HTR-8/SVneo (cell line): ENCODE measurements around the gene LRRN2.
A peak's percentile ranks its signal among the peaks of the same experiment; 100 is the strongest.
"Not testable (repeated sequence)": the region's sequence is repeated elsewhere in the genome, so short reads cannot be mapped to it uniquely, and the experiment has no call there.

Experiments
- DNase-seq: peaks from one replicate; pipeline ENCODE4 v3.0.0; 2011; ENCODE audit warnings: low spot score, mixed read lengths; ENCODE audit not compliant: insufficient read length
- FAIRE-seq: peaks from 2 replicates; lab custom pipeline; 2011; peaks lifted over from hg19 to GRCh38; lab: Jason Lieb, UNC

Gene LRRN2

DNA sequence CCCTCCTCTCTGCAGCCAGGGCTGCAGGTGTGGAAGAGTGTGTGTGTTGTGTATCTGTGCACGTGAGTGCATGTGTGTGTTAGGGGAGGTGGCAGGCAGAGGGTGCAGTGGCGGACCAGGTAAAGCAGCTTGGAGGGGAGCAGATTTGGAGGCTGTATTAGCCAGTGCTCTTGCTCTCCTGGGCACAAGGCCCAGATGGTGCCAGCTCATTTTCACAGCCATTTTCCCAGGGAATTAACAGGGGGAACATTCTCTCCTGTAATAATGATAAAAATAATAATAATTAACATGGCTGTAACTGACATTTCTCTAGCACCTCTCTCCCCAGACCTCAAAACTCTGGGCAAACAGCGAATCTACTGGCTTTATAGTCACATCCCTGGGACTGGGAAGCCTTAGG lies 43.6 kb downstream of the LRRN2 start:
- FAIRE-seq = no peak
- no peak for DNase-seq

DNA sequence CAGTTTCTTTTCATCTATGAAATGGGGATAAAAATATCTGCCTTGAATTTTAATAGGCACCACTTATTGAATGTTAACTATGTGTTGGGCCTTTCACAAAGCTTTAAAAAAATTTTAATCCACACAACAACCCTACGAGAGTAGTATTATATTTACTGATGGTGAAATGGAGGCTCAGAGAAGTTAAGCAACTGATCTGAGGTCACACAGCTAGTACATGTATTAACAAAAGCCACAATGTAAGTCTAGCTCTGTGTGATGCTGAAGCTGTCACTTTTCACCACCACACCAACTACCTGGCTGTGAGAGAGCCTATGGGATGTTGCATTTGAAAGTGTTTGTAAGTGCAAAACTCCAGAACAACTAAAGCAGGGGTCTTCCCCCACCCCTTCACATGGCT lies 44.1 kb downstream of the LRRN2 start:
- no peak for FAIRE-seq

DNA sequence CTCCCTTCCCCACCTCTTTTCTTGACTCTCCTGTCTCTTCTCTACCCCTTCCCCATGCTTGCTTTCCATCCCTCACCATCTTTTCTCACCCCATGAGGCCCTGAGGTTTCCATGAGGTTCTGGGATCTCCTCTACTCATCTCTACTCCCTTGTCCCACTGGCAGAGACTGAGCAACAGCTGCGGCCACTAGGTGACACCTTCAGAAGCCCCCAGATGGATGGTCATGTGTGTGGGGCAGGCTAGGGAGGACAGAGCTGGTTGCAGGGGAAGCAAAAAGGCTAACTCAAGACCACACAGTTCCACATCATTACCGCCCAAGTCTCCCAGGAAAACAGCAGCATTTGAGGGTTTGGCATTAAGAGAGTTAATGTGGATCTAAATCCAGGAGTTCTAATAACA lies 45.0 kb downstream of the LRRN2 start:
- DNase-seq (no peak), FAIRE-seq (no peak)

More for the DNA sequence above, 44.1 kb downstream of the LRRN2 start:
- DNase-seq = no peak

DNA sequence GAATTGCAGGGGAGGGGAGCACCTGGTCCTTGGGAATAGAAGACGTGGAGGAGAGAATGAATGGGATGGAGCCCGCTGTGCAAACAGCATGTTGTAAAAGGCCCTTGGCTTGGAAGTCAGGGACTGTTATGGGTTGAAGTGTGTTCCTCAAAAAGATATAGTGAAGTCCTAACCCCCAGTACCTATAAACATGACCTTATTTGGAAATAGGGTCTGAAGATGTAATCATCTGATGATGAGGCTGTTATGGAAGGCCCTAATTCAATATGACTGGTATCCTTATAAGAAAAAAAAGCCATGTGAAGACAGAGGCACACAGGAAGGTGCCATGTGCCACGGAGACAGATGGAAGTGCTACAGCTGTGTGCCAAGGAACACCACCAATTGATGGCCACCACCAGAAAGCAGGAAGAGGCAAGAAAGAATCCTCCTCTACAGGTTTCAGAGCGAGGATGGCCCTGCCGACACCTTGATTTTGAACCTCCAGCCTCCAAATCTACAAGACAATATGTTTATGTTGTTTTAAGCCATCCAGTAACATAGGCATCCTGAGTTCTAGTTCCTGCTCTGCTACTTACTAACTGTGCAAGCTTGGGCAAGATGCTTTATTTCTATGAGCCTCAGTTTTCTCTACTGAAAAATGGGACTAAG lies 51.2 kb downstream of the LRRN2 start:
- no peak for FAIRE-seq
- no peak for DNase-seq

DNA sequence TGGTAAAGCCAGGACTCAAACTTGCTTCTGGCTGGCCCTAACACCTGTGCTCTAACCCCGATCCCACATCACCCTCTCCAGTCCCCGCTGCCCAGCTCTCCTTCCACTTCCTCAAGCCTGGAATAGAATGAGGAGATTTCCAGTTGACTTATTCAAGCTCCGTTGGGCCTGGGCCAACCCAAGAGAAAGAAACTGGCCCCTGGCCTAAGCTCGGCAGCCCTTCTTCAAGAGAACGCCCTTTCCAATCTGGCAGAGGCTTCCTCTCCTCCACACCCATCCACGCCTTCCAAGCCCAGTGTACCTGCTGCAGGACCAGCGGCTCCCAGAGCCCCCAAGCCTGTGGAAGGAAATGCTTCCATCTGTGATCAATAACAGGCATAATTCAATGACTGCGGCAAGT lies 51.9 kb downstream of the LRRN2 start:
- FAIRE-seq (no peak), DNase-seq (no peak)

DNA sequence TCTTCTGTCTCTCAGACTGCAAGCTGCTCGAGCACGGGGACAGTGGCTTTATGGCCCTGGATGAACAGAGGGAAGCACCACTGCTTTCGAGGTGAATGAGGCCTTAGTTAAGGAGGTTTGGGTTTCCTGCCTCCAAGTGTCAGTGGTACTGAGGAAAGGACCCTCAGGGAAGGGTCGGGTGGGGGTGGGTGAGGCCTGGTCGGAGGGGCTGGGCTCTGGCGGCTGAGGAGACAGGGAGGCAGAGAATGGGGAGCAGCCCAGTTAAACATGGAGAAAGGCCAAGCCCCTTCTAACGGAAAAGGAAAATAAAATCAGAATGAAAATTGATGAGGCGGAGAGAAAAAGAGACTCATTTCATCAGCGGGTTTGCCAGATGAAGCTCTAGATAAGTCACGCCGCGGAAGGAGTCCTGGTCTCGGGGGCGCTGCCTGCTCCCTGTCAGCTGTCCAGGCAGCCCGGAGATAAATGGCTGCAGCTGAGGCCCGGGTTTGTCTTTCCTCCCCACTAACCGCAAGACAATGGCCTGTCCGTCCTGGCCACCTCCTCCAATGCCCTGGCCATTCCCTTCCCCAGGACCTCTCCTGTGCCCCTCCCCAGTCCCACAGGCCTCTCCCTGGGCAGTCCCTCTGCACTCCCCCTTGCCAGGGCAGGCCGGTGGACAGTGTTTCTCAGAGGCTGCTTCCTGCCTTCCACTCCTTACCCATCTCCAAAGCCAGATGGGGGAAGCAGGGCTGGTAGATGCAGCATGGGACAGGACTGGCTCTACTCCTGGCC lies 55.2 kb downstream of the LRRN2 start:
- FAIRE-seq = no peak
- DNase-seq = no peak

DNA sequence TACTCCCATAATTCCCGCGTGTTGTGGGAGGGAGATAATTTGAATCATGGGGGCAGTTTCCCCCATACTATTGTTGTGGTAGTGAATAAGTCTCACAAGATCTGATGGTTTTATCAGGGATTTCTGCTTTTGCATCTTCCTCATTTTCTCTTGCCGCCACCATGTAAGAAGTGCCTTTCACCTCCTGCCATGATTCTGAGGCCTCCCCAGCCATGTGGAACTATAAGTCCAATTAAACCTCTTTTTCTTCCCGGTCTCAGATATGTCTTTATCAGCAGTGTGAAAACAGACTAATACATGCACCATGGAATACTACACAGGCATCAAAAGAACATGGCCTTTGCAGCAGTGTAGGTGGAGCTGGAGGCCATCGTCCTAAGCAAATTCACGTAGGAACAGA lies 56.1 kb downstream of the LRRN2 start:
- FAIRE-seq, DNase-seq: not testable (repeated sequence)

DNA sequence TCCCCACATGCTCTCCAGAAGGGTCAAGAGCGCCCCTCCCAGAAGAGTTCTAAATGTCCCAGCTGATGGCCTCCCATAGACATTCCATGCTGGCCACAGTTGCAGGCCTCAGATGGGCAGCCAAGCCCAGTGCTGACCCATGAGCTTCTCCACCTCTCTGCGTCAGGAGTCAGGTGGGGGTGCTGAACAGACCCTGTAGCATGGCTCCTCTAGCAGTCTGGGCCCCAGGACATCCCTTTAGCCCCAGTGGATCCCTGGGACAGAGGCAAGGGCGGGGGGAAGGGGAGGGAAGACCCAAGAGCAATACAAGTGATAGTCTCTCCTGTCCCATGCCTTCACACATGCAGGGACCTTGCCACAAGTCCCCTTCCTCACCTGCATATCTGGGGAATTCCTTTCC lies 56.7 kb downstream of the LRRN2 start:
- no peak for FAIRE-seq
- no peak for DNase-seq

DNA sequence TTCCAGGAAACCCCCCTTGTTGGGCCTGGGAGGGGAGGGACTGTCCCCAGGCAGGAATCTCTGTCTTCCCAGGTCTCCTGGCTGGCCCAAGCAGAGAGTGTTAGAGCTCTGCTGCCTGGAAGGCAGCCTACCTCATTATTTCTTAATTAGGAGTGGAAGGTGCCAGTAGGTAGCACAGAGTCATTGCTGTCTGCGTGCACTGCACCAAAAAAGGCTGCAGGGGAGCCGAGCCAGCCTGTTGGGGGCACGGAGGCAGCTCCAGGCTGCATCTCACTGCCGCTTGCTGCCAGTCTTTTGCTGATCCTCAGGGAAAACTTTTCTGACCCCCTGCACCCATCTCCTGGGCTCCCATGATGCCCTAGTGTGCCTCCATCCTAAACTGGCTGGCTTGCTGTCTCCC lies 58.1 kb downstream of the LRRN2 start:
- no peak for FAIRE-seq
- no peak for DNase-seq

DNA sequence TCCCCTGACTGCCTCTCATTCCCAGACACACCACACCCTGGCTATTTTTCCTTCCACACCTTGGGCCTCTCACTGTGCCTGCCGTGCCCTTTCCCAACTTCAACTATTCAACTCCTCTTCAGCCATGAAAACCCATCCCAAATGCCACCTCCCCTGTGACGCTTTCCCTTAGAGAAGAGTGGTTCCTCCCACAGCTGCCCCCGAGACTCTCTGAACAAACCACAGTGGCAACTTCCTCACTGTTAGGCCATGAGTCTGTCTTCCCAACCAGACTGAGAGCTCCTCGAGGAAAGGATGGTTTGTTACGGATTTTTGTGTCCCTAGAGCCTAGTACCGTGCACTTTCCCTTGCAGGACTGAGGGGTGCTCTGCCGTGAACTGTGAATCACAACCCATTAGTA lies 59.2 kb downstream of the LRRN2 start:
- FAIRE-seq = no peak
- DNase-seq = no peak

DNA sequence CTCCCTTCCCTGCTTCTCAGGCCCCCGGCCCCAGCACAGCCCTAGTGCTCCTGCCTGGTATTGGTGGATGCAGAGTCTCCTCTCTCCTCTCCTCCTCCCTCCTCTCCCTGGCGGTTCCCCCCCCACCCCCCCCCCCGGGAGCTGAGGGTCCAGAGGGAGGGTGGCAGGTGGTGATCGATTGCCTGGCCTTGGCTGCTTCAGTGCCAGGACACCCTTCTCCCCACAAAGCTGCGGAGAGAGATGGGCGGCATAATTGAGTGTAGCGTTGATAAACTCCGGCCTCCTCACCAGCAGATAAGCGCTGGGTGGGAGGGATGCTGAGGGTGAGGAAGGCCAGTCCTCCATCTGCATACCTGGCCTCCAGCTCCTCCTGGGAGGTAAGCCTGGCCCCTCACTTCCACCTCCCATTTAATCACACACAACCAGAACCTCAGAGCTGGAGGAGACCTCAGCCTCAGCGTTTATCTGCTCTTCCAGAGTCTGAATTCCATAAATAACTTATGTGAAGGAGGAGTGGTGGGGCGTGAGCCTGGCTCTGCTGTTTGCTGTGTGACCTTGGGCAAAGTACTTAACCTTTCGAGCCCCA lies 60.8 kb downstream of the LRRN2 start:
- DNase-seq (no peak), FAIRE-seq (no peak)

DNA sequence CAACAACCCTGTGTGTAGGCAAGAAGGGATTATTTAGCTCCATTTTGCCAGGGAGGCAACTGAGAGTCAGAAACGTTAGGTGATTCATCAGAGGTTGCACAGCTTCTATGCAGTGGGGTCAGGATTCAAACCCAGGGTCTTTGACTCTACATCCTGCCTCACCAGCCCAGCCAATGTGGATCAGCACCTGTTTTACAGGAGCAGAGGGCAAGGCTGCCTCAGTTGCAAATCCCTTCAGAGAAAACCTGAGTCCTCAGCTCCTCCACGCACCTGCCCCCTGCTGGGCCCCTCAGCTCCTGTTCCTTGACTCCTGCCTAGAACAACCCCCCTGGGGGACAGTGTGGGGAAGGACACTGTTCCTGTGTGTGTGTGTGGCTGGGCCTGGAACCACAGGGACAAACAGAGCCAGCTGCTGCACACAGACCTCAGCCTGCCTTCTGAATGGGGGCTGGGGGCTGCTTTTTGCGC lies 61.6 kb downstream of the LRRN2 start:
- DNase-seq = no peak
- no peak for FAIRE-seq

DNA sequence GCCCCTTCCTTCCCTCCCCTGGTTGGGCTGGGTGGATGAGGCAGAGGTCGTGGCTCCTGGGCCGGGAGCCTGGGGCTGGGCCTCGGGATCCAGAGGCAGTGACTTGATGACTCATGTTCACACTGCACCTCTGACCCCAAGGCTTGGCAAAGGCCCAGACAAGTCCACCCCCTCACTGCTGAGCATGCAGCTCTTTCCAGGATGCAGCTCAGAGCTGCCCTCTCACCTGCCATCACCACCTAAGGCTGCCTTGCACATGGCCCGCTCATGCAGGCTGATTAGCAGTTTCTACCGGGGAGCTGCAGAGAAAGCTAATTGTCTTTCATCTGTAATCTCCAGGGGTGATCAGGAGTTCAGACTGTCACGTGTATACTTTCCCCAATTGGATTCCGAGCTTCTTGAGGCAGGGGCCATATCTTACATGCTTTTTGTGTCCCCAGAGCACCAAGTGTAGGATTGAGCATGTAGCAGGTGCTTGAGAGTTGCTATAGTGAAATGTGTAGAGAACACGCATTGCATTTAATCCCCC lies 62.1 kb downstream of the LRRN2 start:
- DNase-seq = peak; percentile 71
- FAIRE-seq = peak; percentile 87

DNA sequence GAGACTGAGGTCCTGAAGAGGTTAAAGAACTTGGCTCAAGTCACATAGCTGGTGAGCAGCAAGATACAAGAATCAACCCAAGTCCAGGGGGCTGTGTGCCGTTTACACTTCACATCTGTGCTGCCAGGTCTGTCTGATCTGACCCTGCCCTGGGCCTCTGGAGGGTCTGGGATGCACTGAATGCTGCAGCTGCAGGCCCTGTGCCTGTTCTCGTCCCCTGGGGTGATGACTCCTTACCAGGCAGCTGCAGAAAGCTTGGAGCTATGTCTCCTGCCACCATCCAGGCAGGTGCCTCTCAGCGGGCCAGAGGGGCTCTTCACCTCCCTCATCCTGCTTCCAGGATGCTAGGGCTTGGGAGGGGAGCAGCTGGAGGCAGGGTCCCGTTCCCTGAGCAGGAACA lies 63.5 kb downstream of the LRRN2 start:
- DNase-seq (no peak), FAIRE-seq (no peak)

DNA sequence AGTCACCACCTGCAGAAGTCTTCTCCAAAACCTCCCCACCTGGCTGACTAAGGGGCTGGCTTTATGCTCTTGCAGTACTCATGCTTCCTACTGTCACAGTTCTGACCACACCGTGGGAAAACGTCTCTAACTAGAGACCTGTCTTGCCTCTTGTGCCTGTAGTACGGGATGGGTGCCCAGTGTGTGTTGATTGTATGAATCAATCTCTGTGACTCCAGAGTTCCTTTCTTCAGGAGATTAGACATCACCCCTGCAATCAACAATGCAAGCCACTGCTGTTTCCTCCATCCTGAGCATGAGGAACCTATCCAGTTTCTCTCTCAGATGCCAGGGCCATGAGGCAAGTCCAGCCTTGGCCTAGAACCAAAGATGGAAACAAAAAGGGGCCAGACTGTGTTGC lies 64.1 kb downstream of the LRRN2 start:
- no peak for DNase-seq
- FAIRE-seq = no peak

DNA sequence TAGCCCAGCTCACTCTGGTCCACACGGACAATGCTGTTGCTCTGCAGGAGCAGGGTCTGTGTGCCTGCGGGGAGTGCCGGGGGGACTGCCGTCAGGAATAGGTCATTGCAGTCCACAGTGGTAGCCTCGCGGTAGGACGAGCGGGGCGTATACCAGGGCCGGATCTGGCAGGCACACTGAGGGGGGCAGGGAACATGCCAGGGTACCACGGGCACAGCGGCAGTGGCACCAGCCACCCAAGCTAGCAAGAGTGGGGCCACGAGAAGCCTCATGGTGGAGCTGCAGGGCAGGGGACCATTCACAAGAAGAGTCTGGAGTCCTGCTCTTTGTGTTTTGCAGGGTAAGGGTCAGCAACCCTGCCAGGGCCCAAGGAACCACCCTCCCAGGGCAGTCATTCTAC lies 65.8 kb downstream of the LRRN2 start:
- DNase-seq (no peak), FAIRE-seq (no peak)

DNA sequence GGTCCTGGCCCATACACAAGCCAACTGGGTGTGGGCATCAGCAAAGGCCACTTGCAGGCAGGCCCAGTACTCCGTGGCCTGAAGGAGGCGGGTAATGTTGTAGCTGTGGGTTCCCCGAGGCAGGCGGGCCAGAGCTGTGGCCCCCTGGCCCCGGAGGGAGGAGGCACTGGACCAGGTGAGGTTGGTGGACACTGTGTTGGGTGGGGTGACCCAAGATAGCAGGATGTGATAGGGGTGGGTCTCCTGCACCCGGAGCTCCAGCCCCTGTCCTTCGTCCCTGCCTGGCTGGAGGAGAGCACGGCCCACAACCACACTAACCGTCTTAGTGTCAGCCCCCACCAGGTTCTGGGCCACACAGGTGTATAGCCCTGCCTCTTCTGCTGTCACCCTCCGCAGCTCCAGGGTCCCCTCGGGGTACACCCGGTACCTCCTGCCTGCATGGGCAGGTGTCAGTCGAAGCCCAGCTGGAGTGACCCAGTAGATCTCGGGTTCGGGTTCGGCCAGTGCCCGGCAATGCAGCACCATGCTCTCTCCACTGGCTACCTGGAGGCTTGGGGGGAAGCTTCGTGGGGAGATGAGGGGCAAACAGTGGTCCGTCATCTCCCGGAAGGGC lies 67.3 kb downstream of the LRRN2 start:
- FAIRE-seq = no peak

DNA sequence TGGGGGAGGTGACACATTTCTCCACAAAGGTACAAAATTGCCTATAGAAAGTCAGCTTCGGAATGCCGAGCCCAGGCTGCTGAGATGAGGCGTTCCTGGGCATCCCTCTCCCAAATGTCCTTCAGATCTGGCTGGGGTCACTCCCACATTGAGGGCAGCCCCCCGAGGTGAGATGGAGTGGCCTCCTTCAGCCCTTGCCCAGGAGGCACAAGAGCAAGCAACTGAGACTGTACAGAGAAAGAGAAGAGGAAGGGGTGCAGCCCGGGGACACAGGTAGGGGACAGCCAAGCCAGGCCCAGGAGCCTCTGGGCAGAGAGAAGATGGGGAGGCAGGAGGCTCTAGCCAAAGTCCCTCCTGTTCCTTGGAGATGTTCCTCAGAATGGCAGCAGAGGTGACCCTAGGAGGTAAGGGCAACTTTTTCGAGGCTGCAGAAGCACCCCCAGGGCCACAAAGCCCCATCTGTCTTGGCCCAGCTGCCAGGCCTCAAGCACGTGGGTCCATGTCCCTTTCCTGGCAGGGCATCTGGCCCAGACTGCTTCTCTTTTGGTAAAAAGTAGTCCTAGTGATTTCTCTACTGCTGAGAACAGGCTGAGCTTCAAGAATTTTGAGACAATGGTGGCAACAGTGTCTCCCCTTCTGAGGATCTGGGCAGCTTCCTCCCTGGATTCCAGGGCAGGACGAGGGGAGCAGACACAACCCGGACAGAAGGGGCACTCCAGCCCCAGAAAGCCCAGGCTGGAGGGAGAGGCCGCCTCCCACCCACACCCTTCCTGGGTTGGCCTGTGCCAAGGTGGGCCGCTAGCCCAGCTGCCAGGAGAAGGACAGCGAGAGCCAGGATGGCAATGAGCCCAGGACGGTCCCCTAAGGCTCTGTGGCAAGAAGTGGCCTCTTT lies 68.0 kb downstream of the LRRN2 start:
- FAIRE-seq (no peak), DNase-seq (no peak)

More for the DNA sequence above, 67.3 kb downstream of the LRRN2 start:
- no peak for DNase-seq

DNA sequence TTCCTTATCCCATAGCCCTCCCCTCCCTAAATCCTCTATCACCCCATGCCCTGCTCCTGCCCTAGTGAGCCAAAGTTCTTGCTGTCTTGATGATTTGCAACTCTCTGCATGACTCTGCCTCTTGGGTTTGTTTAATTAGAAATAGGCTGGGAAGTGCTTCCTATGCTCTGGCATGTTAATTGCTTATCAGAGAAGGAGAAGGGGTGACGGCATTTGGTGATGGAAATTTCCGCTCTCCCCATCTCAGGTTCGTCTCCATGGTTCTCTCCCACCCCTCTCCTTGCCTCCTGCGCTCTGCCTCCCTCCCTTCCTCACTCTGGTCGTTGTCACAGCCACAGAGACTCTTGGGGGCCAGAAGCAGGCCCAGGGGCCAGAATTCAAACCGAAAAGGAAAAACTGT lies 68.9 kb downstream of the LRRN2 start:
- DNase-seq = no peak
- no peak for FAIRE-seq

DNA sequence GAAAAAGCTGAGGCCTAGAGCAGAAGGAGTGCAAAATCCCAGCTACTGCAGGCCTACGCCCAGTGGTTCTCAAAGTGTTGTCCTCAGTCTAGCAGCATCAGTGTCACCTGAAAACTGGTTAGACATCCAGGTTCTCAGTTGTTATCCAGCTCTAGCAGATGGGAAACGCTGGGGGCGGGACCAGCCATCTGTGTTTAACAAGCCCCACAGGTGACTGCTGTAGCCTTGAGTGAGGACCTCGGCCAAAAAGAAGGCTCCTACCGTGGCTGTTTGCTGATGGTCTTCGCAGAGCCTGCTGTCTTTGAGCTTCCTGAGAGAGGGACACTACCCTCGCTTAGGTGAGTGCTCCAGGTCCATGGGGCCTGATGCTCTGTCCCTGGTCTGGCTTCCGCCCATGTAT lies 69.7 kb downstream of the LRRN2 start:
- DNase-seq (no peak), FAIRE-seq (no peak)
